KMS-11 (cell line): ENCODE measurements around the gene SMAD7.

ENCODE experiments used
- H2AFZ ChIP-seq: fragments of 200-600 bp; sonication (generic); 2 replicates; pipeline ENCODE4 v1.6.1; 2016; ENCODE audit warnings: antibody characterized with exemption, mixed run types, low read depth
- H3K27ac ChIP-seq: fragments of 200-600 bp; sonication (generic); 2 replicates; pipeline ENCODE4 v1.6.1; 2016; ENCODE audit warnings: mild to moderate bottlenecking, mixed run types
- H3K27me3 ChIP-seq: fragments of 200-600 bp; sonication (generic); 2 replicates; pipeline ENCODE4 v1.6.1; 2017; ENCODE audit warnings: mild to moderate bottlenecking, low read depth, mixed run types, moderate library complexity; ENCODE audit not compliant: insufficient read depth
- H3K36me3 ChIP-seq: fragments of 200-600 bp; sonication (generic); 2 replicates; pipeline ENCODE4 v1.6.1; 2017; ENCODE audit warnings: mild to moderate bottlenecking, mixed run types; ENCODE audit not compliant: insufficient read depth
- H3K4me1 ChIP-seq: fragments of 200-600 bp; sonication (generic); 2 replicates; pipeline ENCODE4 v1.6.1; 2016; ENCODE audit warnings: mild to moderate bottlenecking, low read depth, mixed run types; ENCODE audit not compliant: poor library complexity, severe bottlenecking
- H3K4me2 ChIP-seq: fragments of 200-600 bp; sonication (generic); 2 replicates; pipeline ENCODE4 v1.7.0; 2016; ENCODE audit warnings: mild to moderate bottlenecking, mixed run types
- H3K4me3 ChIP-seq: fragments of 200-600 bp; sonication (generic); IDR thresholded peaks from 2 replicates; pipeline ENCODE4 v1.6.1; 2017; ENCODE audit warnings: low read depth, low read length, mixed read lengths; ENCODE audit not compliant: insufficient read depth
- H3K79me2 ChIP-seq: fragments of 200-600 bp; sonication (generic); 2 replicates; pipeline ENCODE4 v1.6.1; 2016; ENCODE audit warnings: low read depth, mixed run types; ENCODE audit not compliant: insufficient read depth
- H3K9ac ChIP-seq: fragments of 200-600 bp; sonication (generic); 2 replicates; pipeline ENCODE4 v1.6.1; 2016; ENCODE audit warnings: mild to moderate bottlenecking, mixed run types
- H4K20me1 ChIP-seq: fragments of 200-600 bp; sonication (generic); 2 replicates; pipeline ENCODE4 v1.6.1; 2016; ENCODE audit warnings: mild to moderate bottlenecking, mixed run types; ENCODE audit not compliant: insufficient read depth
- TF ChIP-seq, protein P1 (sequence below): fragments of 200-600 bp; sonication (generic); conservative IDR thresholded peaks from 2 replicates; pipeline ENCODE4 v1.6.1; 2017; ENCODE audit warnings: low read depth, mild to moderate bottlenecking, antibody characterized with exemption, low read length, moderate library complexity, mixed read lengths

Gene SMAD7

DNA sequence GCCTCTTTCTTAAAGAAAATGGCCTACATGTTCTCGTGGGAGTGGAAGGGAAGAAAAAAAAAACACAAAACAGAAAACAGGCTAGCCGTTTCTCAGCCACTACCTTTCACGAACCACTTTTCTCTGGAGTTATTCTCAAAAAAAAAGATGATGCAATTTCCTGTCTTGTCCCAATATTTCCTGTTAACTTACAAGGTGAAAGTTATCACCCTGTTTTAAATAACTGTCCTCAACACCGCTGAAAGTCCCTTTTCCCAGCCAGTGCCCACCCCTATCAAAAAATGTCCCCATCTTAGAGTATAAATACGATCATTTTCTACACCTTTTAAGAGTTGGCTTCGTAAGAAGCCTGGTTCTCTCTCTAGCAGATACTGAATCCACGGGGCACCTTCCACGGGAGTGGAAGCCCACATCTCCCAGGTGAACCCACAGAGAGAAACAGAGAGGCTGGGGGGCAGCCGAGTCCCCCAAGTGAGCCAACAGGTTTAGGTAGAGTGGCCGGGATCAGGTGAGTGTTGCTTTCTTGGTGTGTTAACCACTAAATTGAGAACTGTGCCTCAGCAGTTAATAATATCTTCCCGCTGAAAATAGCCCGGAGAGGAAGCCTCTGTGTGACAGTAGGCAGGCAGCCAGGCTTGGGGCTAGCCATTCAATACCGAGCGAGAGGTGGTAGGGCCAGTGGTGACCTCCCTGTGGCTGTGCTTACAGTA lies 15.9 kb downstream of the SMAD7 start:
- Histone ChIP-seq H3K4me1 (peaks cover 97% of the 10 kb centered on the region), H4K20me1 (peaks cover 42% of the 10 kb centered on the region), H2AFZ (no peak overlapping the region), H3K4me3 (no peak overlapping the region), H3K27ac (peak overlapping the region; percentile 91), H3K79me2 (peaks cover 100% of the 10 kb centered on the region), H3K9ac (peak overlapping the region; percentile 59; the same call in 1 of the 2 replicates), H3K36me3 (no peaks in the 10 kb centered on the region; the same call in 1 of the 2 replicates), H3K4me2 (peak overlapping the region; percentile 99), H3K27me3 (no peaks in the 10 kb centered on the region)
- TF ChIP-seq, protein P1, sequence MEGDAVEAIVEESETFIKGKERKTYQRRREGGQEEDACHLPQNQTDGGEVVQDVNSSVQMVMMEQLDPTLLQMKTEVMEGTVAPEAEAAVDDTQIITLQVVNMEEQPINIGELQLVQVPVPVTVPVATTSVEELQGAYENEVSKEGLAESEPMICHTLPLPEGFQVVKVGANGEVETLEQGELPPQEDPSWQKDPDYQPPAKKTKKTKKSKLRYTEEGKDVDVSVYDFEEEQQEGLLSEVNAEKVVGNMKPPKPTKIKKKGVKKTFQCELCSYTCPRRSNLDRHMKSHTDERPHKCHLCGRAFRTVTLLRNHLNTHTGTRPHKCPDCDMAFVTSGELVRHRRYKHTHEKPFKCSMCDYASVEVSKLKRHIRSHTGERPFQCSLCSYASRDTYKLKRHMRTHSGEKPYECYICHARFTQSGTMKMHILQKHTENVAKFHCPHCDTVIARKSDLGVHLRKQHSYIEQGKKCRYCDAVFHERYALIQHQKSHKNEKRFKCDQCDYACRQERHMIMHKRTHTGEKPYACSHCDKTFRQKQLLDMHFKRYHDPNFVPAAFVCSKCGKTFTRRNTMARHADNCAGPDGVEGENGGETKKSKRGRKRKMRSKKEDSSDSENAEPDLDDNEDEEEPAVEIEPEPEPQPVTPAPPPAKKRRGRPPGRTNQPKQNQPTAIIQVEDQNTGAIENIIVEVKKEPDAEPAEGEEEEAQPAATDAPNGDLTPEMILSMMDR = no peak; the same call in 1 of the 2 replicates

DNA sequence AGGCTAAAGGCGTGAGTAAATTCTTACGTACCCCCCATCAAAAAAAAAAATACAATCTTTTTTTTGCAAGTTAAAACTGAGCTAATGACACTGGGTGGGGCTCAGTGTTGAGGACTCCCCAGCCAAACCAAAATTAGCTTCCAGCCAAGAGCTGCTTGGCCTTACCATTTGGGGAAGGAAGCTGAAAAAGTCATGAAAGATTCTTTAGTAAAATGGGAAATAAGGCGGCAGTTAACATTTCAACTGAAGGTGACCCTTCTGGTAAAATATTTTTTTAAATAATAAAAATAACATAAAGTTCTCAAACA lies 16.4 kb downstream of the SMAD7 start:
- Histone ChIP-seq H2AFZ (no peak overlapping the region), H3K4me2 (peak overlapping the region; percentile 99), H3K27me3 (no peaks in the 10 kb centered on the region), H3K27ac (peak overlapping the region; percentile 91), H4K20me1 (peaks cover 38% of the 10 kb centered on the region), H3K36me3 (no peaks in the 10 kb centered on the region), H3K9ac (peak overlapping the region; percentile 59; the same call in 1 of the 2 replicates), H3K79me2 (peaks cover 100% of the 10 kb centered on the region), H3K4me1 (peaks cover 97% of the 10 kb centered on the region), H3K4me3 (no peak overlapping the region)
- TF ChIP-seq, protein P1 = no peak

DNA sequence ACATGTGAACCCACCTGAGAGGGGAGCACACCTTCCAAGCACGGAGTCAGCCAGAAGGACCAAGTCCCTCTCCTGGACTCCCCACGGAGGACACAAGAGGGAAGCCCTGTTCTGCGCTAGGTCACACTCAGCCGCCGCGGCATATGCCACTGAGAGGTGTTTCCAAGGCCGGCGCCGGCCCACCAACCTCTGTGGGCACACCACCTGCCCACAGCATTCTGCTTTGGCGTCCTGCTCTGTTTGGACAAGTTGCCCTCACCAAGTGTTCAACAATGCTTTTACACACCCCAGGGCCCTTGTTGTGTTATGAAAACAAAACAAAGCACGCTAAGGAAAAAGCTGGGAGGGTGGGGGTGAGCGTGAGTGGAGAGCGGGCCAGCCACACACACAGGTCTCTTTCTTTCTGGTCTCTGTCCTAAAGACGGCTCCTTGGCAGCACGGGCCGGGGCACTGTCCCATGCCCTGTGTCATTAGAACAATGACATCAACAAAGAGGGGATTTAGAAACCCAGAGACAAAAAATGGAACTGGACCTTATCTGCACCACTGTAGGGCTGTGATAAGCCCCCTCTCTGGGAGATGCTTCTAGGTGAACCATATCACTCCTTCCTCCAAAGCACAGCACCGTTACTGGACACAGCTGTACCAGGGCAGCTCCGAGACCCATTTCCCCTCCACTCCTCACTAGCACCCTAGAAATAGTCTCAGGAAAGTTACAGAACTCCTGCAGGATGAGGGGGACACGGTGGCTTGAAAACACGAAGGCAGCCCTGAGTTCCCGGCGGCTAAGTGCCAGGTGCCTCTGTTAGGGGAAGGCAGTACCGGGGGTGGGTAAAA lies 17.0 kb downstream of the SMAD7 start:
- TF ChIP-seq, protein P1 = no peak
- H2AFZ ChIP-seq = no peak overlapping the region
- H3K27ac ChIP-seq = peak overlapping the region; percentile 91; the same call in 1 of the 2 replicates
- H3K4me2 ChIP-seq = peak overlapping the region; percentile 99; the same call in 1 of the 2 replicates
- peaks cover 100% of the 10 kb centered on the region for H3K4me1 ChIP-seq
- H3K36me3 ChIP-seq = no peaks in the 10 kb centered on the region
- peaks cover 100% of the 10 kb centered on the region for H3K79me2 ChIP-seq
- no peak overlapping the region for H3K4me3 ChIP-seq
- H3K9ac ChIP-seq = peak overlapping the region; percentile 59; the same call in 1 of the 2 replicates
- no peaks in the 10 kb centered on the region for H3K27me3 ChIP-seq
- H4K20me1 ChIP-seq = peaks cover 38% of the 10 kb centered on the region

- Histone ChIP-seq H4K20me1 (peaks cover 30% of the 10 kb centered on the region), H3K27ac (peak overlapping the region; percentile 91; the same call in 1 of the 2 replicates), H3K4me3 (no peak overlapping the region), H3K79me2 (peaks cover 100% of the 10 kb centered on the region), H3K27me3 (no peaks in the 10 kb centered on the region), H3K36me3 (no peaks in the 10 kb centered on the region), H3K4me2 (peak overlapping the region; percentile 99; the same call in 1 of the 2 replicates), H2AFZ (no peak overlapping the region), H3K9ac (no peak overlapping the region), H3K4me1 (peaks cover 100% of the 10 kb centered on the region)
- TF ChIP-seq, protein P1 = no peak
Observed at GRCh38 chr18:48932822-48933510, 17.8 kb downstream of the SMAD7 start.
